Left ventricle myocardium inferior (tissue), 1 donor: Measurements from ENCODE around the gene PAK4. TPM values are rescaled to one million over a fixed set of nuclear protein-coding genes. Genes with fewer than 3 reads are reported as not detected.

ENCODE experiments used
- DNase-seq: peaks from one replicate; pipeline ENCODE4 v3.0.0-alpha.2; 2020
- H3K27ac ChIP-seq: fragments of 200-600 bp; replicated peaks from 2 replicates; pipeline ENCODE4 v1.8.0; 2021
- H3K27me3 ChIP-seq: fragments of 200-600 bp; 2 replicates; pipeline ENCODE4 v1.8.0; 2021; ENCODE audit warnings: low read depth
- H3K36me3 ChIP-seq: fragments of 200-600 bp; 2 replicates; pipeline ENCODE4 v1.8.0; 2021
- H3K4me1 ChIP-seq: fragments of 200-600 bp; 2 replicates; pipeline ENCODE4 v1.8.0; 2021
- H3K4me3 ChIP-seq: fragments of 200-600 bp; 2 replicates; pipeline ENCODE4 v1.8.0; 2021; ENCODE audit warnings: mild to moderate bottlenecking, moderate library complexity
- H3K9me3 ChIP-seq: fragments of 200-600 bp; replicated peaks from 2 replicates; pipeline ENCODE4 v1.8.0; 2021
- CTCF ChIP-seq: fragments of 200-600 bp; IDR thresholded peaks from 2 replicates; pipeline ENCODE4 v1.8.0; 2021; ENCODE audit warnings: antibody characterized with exemption, mild to moderate bottlenecking, borderline replicate concordance
- intact Hi-C: fragments of 100-400 bp; cut with micrococcal nuclease; formaldehyde crosslinking; loops from one replicate; pipeline ENCODE4 v1.11.0; 2022
- total RNA-seq: library from RNA; stranded (reverse); fragmentation: NEBNext Ultra II Directional; extraction: Animal tissue kit (Norgen Biotek cat#: 25700); gene quantifications from one replicate; pipeline ENCODE4 v1.2.1, GENCODE V29; 2021
- donor health status: DM: no; HTN: yes; CAD: no; lungs with severe emphysema.

The PAK4 gene
- total RNA-seq, 1 donor from 2014 or later = 17.0 TPM

GRCh38 chr19:39152066-39152465 is 26.5 kb downstream of the PAK4 start:
- Histone ChIP-seq H3K9me3 (no peaks in the 10 kb centered on the region), H3K4me3 (no peak overlapping the region), H3K27me3 (no peaks in the 10 kb centered on the region), H3K36me3 (no peaks in the 10 kb centered on the region), H3K4me1 (peaks cover 31% of the 10 kb centered on the region), H3K27ac (no peak overlapping the region)
- no peak for DNase-seq
- TF ChIP-seq CTCF = no peak
- intact Hi-C loops = no loop called here

- no peak overlapping the region for H3K4me3 ChIP-seq
- DNase-seq = no peak
- H3K36me3 ChIP-seq = no peaks in the 10 kb centered on the region
- H3K4me1 ChIP-seq = peaks cover 44% of the 10 kb centered on the region
- intact Hi-C loops = no loop called here
- H3K27me3 ChIP-seq = no peaks in the 10 kb centered on the region
- H3K9me3 ChIP-seq = no peaks in the 10 kb centered on the region
- no peak for TF ChIP-seq CTCF
- H3K27ac ChIP-seq = no peak overlapping the region
Observed at GRCh38 chr19:39154100-39154628, 28.6 kb downstream of the PAK4 start.

- peaks cover 44% of the 10 kb centered on the region for H3K4me1 ChIP-seq
- H3K27ac ChIP-seq = no peak overlapping the region
- TF ChIP-seq CTCF = no peak
- no peaks in the 10 kb centered on the region for H3K36me3 ChIP-seq
- DNase-seq = no peak
- H3K4me3 ChIP-seq = no peak overlapping the region
- intact Hi-C loops = no loop called here
- no peaks in the 10 kb centered on the region for H3K27me3 ChIP-seq
- no peaks in the 10 kb centered on the region for H3K9me3 ChIP-seq
Observed at GRCh38 chr19:39154629-39155100, 29.1 kb downstream of the PAK4 start.

- no peak for DNase-seq
- intact Hi-C loops = no loop called here
Observed at GRCh38 chr19:39155114-39155700, 29.6 kb downstream of the PAK4 start.

GRCh38 chr19:39155741-39156140 is 30.2 kb downstream of the PAK4 start:
- Histone ChIP-seq H3K27me3 (no peaks in the 10 kb centered on the region), H3K36me3 (no peaks in the 10 kb centered on the region), H3K9me3 (no peaks in the 10 kb centered on the region), H3K4me1 (peaks cover 44% of the 10 kb centered on the region), H3K27ac (no peak overlapping the region), H3K4me3 (no peak overlapping the region)
- TF ChIP-seq CTCF = no peak
- intact Hi-C loops = no loop called here
- no peak for DNase-seq

More at GRCh38 chr19:39155114-39155700, 29.6 kb downstream of the PAK4 start:
- Histone ChIP-seq H3K36me3 (no peaks in the 10 kb centered on the region), H3K9me3 (no peaks in the 10 kb centered on the region), H3K4me3 (no peak overlapping the region), H3K27me3 (no peaks in the 10 kb centered on the region), H3K4me1 (peaks cover 44% of the 10 kb centered on the region), H3K27ac (no peak overlapping the region)
- TF ChIP-seq CTCF = no peak
